Activated T-cell treated with anti-CD3 and anti-CD28 coated beads for 24 hours (primary cell): ENCODE results near the gene ABLIM2.

Source experiments
- DNase-seq: peaks from one replicate; pipeline ENCODE4 v3.0.0-alpha.2; 2020; ENCODE audit warnings: low read depth

Gene ABLIM2

DNA sequence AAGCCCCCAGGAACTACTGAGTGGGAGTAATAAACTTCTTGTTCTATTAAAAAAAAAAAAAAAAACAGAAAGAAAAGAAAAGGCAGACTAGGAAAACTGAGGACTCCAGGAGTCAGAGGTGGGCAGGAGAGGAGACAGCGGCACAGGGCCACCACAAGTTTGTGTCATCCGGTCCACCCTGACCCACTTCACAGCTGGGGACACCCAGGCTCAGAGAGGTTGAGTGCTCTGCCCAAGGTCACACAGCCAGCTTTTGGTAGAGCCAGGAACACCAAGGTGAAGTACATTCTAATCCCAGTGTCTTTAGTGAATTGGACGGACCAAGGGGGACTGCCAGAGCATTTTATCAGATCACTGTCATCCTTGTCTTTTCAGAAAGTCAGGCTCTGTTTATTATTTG, 16.4 kb upstream of the ABLIM2 start:
- no peak for DNase-seq

- DNase-seq = no peak
These were observed 15.1 kb upstream of the ABLIM2 start for GRCh38 chr4:8173492-8174242.

DNA sequence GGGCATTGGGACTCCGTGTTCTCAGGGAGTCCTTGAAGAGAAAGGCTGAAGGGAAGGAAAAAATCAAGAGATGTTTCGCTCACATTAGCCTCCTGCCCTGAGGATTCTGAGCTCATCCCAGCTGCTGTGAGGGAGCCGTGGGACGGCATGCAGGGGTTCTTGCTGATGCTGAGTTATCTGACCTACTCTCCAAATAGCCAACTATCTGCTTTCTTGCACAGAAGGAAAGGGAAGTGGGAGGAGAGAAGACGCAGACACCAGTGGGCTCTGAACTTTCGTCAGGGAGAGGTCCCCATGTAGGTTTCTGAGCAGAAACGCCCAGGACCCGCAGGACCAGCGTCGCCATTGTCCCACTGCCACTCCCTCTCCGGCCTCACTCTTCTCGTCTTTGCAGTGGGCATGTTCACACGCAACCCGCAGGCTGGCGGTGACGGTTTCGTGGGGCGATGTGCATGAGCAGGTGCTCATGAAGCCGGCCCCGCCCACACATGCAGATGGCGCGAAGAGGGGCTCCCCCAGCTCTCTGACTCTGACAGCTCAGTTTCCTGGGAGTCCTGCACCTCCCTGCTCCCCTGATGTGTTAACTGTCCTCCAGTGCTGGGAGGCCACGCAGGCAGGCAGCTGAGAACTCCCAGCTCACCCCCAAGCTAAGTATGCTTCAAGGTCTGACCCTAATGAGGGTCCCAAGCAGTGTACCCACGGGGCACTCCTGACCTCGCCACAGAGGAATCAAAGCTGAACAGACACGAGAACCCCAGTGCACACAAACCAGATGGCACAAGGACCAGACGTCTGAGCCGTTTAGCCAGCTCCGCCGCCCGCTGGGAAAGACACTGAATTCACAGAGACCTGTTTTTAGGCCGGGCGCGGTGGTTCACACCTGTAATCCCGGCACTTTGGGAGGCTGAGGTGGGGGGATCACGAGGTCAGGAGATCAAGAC, 13.6 kb upstream of the ABLIM2 start:
- DNase-seq = peak; percentile 27

GRCh38 chr4:8171266-8171665, 12.7 kb upstream of the ABLIM2 start:
- DNase-seq = no peak

- no peak for DNase-seq
These were observed 11.7 kb upstream of the ABLIM2 start for GRCh38 chr4:8170341-8170740.

DNA sequence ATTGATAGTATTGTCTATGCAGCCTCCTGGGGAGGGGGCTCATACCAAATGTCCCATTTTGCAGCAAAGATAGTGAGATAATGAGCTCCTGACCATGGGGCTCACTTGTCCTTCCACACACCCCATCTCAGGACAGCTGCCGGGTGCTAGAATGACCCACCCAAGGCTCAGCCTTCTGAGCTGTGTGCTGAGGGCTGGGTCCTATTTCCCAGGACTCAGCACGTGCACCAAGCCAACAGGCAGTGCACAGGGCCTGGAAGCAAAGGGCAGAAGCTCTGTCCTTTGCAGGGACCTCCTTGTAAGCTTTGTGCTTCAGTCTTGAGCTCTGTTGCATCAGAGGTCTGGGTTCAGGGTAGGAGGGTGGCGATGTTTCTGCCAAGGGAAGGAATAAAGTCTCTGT, 11.2 kb upstream of the ABLIM2 start:
- DNase-seq = no peak

DNA sequence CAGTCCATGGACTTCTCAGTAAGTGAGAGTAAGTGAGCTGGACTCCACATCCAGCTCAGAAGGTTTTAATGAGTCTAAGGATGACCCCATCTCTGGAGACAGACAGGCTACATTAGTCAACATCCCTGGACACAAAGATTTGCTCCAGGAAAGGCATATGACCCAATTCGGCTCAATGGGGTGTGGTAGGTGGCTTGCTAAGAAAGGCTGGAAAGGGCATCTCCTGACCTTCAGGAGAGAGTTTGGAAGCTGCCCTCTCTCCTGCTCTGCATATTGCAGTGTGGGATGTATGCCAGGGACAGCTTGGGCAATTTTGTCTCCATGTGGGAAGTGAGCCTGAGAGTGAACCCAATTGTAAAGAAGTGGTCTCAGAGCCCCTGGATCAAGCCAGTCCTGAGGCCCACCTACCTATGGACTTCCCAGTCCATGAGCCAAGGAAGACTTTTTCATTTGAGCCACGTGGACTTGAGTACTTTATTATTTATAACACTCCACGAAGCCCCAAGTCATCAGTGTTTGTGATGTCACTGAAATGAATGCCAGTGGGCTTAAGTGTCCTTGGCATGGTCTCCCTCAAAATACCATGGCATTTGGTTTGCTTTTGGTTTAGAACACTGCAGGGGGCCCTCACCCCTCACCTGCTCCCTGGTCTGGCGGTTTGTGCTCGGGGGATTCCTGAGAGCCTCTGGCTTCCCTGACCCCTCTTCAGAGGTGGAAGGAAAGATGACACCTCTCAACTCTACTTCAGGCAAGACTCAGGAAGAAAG, 10.4 kb upstream of the ABLIM2 start:
- DNase-seq = no peak

GRCh38 chr4:8168232-8168631, 9.6 kb upstream of the ABLIM2 start:
- no peak for DNase-seq

GRCh38 chr4:8167815-8168214, 9.2 kb upstream of the ABLIM2 start:
- no peak for DNase-seq

- DNase-seq = no peak
These were observed 8.7 kb upstream of the ABLIM2 start for GRCh38 chr4:8167291-8167690.

DNA sequence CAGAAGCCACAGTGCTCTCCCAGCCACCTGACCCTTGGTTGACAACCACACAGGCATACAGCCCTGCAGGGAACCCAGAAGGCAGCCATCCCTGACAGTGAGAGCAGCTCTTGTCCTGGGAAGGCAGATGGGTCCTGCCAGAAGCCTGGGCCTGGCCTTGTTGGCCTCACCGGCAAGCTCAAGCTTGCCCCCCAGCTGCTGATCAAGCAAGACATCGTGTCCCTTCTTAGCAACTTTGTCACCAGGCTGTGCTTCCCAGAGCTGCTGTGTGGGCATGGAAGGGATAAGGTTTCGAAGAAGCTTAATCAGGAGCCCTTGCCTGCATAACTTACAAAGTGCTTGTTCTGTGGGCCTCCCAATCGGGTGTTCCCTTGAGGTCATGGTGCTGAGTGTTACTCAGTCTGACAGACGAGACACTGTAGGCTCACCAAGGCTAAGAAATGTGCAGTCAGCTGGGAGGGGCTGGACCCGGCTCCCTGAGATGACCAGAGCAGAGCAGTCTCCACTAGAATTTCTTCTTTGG, 6.8 kb upstream of the ABLIM2 start:
- no peak for DNase-seq

DNA sequence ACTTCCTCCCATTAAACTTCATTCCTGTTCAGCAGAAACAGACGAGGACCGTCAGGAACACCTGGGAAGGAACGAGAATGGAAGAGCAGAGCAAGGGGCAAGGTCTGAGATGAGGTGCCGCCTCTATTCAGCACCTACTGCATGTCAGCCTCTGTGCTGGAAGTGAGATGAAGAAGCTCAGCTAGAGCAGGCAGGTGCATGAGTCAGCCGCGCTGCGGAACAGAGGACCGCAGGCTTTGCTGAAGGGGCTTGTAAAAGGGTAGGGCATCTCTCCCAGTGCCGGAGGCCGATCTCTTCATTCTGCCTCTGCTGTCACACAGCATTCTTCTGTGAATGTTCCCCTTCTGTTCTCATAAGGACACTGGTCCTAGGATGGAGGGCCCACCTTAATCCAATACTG, 6.1 kb upstream of the ABLIM2 start:
- DNase-seq = no peak

- no peak for DNase-seq
These were observed 5.6 kb upstream of the ABLIM2 start for GRCh38 chr4:8164194-8164565.

GRCh38 chr4:8163436-8164193, 5.0 kb upstream of the ABLIM2 start:
- DNase-seq = no peak

GRCh38 chr4:8163026-8163425, 4.4 kb upstream of the ABLIM2 start:
- DNase-seq = no peak

DNA sequence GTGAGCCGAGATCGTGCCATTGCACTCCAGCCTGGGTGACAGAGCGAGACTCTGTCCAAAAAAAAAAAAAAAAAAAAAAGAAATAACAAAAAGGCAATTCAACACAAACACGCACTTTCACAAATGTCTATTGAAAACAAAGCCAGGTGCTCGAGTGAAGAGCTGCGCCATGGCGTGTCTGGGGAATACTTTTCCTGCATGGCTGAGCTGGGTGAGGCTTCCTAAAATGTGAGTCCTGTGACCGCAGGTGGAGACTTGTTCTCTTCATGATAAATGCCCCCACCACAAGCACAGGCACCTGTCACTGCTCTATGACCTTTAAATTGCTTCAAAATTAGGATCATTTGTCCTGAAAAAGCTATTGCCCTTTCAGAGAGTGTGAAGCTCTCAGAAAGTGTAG, 4.0 kb upstream of the ABLIM2 start:
- DNase-seq = no peak

GRCh38 chr4:8160572-8160971, 2.0 kb upstream of the ABLIM2 start:
- DNase-seq = no peak

- no peak for DNase-seq
These were observed 1.6 kb upstream of the ABLIM2 start for GRCh38 chr4:8160233-8160560.

- no peak for DNase-seq
These were observed 1.1 kb upstream of the ABLIM2 start for GRCh38 chr4:8159537-8160232.

GRCh38 chr4:8157944-8158709, 486 bp downstream of the ABLIM2 start:
- DNase-seq = no peak
